OCI-M1 (cell line): ENCODE results near the gene OPN1MW.
"Not testable (repeated sequence)": the region's sequence is repeated elsewhere in the genome, so short reads cannot be mapped to it uniquely, and the experiment has no call there.

Experiments
- DNase-seq: peaks from one replicate; lab custom pipeline; 2025; lab: John Stamatoyannopoulos, UW

OPN1MW gene

DNA sequence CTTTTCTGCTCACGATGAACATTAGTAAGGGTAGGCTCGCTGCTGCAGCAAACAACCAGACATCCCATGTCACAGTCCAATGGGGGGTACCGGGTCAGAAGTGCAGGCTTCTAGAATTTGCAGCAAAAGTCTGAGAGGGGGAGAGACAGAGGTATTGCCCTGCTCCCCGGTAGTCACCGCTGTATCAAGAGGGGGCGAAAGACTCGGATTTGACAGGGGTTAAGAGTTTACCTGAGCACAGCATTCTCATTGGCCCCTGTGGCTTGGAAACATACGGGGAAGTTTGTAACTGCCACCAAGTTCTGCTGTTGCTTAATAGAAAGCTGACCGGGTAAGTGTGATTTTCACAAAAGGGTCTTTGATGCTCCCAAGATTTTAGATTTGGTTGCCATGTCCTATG is 28.7 kb downstream of the OPN1MW start:
- DNase-seq = not testable (repeated sequence)

GRCh38 chrX:154211499-154211898 is 29.1 kb downstream of the OPN1MW start:
- not testable (repeated sequence) for DNase-seq

DNA sequence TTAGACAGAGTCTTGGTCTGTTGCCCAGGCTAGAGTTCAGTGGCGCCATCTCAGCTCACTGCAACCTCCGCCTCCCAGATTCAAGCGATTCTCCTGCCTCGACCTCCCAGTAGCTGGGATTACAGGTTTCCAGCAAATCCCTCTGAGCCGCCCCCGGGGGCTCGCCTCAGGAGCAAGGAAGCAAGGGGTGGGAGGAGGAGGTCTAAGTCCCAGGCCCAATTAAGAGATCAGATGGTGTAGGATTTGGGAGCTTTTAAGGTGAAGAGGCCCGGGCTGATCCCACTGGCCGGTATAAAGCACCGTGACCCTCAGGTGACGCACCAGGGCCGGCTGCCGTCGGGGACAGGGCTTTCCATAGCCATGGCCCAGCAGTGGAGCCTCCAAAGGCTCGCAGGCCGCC is 37.1 kb downstream of the OPN1MW start, which contains the start of gene OPN1MW2:
OPN1MW2 (plus strand) TSS at position 301 of the 400 bp plus-strand sequence; CDS start at position 361, 60 bp downstream.
- DNase-seq = not testable (repeated sequence)

DNA sequence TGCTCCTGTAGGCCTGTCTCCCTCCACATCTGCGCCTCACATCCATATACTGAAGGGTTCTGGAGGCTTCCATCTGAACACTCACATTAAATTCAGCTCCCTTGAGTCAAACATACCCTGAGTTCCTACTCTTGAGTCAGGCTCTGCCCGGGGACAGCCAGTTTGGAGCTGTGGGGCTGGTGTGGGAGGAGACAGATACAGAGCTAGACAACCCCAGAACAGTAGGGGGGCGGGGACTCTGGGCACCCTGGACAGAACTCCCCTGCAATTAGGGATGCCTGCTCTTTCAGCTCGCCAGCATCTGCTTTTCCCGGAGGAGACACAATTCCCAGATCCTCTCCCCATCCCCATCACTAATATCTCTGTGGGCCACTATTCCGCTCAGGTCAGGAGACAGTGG is 42.9 kb downstream of the OPN1MW start:
- not testable (repeated sequence) for DNase-seq

DNA sequence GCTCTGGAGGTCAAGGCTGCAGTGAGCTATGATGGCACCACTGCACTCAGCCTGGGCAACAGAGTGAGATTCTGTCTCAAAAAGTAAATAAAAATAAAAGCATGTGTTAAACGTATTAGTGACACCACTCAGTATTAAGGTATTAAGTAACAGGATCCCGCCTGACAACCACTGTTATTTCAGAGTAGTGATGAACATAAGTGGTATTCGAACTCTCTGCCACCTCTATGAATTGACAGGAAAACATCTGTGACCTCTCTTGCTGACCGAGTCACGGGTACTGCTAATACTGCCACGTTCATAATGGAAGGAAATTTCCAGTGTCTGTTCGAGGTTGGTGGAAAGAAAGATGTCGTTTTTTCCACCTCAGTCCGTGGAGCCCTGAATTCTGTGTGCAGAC is 44.3 kb downstream of the OPN1MW start:
- not testable (repeated sequence) for DNase-seq

DNA sequence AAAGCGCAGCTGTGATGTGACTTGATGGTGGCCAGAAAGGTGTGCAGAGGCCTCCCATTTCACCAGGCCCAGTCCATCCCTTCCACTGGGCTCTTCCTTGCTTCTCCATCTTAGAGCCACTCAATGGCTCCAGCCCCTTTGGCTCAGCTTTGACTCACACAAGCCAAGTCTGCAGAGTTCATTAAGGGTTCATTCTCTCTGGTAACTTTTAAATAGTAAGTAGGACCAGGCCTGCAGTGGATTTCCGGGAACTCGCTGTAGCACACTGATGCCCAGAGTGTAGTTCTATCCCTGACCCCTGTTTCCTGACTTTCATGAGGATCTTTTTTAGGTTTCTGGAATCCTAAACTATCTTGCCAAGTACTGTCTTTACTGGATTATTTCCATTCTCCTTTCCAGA is 49.0 kb downstream of the OPN1MW start:
- DNase-seq = not testable (repeated sequence)

DNA sequence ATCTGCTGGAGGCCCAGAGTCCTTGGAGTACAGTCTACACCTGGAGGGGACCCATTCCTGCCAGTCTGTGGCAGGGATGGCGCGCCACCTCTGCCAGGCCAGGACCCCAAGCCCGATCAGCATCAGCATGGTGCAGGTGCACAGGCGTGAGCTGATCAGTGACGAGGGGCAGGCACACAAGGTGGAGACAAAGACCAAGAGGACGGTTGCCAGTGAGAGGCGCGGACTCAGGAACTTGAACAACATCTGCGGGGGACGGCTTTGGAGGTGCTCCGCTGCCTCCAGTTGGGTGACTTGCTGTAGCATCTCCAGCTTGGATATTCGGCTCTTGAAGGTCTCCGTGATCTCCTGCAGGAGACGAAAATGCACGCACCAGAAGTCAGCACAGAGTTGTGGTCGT is 51.2 kb downstream of the OPN1MW start:
- not testable (repeated sequence) for DNase-seq

DNA sequence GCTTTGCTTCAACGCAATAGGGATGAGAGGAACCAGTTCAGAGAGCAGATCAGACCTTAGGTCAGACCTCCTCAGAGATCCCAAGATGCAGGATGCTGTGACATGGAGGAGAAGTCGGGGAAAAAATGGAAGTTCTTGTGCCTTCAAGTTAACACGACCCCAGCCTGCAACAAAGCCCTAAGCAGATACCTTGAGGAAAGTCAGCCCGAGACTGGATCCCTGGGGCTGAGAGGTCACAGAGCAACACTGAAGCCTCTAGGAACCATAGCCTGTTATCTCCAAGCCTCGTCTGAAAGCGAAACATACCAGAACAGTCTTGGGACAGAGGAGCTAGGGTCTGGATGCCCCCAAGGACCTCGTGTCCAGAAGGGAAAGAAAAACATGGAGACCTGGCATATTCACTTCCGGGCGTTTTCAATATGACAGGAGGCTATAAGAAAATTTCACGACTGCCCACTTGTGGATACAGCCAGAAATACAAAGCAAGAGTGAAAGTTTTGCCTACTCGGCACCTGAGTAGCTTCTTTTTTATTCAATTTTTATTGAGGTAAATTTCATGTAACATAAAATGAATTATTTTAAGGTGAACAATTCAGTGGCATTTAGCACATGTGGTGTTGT is 56.7 kb downstream of the OPN1MW start:
- DNase-seq = not testable (repeated sequence)

- not testable (repeated sequence) for DNase-seq
Measured at GRCh38 chrX:154239982-154240503, 57.6 kb downstream of the OPN1MW start.
